Cardiac septum (tissue), 1 donor: Measurements from ENCODE around the gene CFAP100. TPM values are rescaled to one million over a fixed set of nuclear protein-coding genes. Genes with fewer than 3 reads are reported as not detected.

Experiments used
- DNase-seq: peaks from one replicate; pipeline ENCODE4 v3.0.0-alpha.2; 2020; ENCODE audit warnings: low spot score
- intact Hi-C: fragments of 100-400 bp; cut with DNase I; formaldehyde crosslinking; loops from one replicate; pipeline ENCODE4 v1.14.0; 2022
- total RNA-seq: library from RNA; stranded (reverse); fragmentation: NEBNext Ultra II Directional; extraction: Animal tissue kit (Norgen Biotek cat#: 25700); gene quantifications from one replicate; pipeline ENCODE4 v1.2.1, GENCODE V29; 2021
- donor health status: DM: no; HTN: no; CAD: no.

CFAP100 gene
- total RNA-seq, 1 donor from 2014 or later, result not detected

GRCh38 chr3:126397610-126398422, 3.1 kb downstream of the CFAP100 start:
- intact Hi-C loops, result no loop called here
- no peak for DNase-seq

DNA sequence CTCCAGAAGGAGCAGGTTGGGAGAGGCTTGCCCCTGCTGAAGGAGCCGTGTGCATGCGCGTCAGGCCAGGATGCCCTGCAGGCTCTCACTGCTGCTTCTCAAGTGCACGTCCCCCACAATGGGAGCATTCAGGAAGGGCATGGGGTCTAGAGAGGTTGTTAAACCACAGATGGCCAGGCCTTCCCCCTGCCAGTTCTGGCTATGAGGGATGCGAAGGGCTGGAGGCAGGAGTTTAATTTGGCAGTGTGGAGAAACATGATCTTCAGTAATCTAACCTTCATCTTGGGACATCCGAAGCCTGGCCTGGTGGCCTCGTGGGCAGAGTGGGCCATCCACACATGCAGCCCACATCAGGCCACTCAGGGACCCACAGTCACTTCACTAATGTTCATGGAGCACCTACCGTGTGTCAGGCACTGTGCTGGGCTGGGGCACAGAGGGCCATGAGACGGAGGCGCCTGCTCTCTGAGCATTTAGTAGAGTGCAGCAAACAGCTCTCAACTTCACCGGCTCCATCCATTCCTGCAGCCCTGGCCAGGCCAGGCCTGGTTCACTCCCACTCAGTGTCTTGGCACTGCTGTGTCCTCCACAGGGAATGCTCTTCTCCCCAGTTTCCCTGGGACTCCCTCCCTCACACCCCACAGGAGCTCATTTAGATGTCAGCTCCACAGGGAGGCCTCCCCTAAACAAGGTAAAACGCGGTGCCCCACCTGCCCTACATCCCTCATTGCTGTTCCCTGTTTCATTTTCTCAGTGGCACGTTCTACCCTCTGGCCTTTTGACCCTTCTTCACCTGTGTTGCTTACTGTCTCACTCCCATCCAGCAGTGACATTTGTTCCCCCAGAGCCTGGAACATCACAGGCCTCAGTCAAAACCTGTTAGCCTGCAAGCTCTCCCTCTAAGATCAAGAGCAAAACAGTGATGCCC, 4.0 kb downstream of the CFAP100 start:
- no peak for DNase-seq
- intact Hi-C loops, result no loop called here

DNA sequence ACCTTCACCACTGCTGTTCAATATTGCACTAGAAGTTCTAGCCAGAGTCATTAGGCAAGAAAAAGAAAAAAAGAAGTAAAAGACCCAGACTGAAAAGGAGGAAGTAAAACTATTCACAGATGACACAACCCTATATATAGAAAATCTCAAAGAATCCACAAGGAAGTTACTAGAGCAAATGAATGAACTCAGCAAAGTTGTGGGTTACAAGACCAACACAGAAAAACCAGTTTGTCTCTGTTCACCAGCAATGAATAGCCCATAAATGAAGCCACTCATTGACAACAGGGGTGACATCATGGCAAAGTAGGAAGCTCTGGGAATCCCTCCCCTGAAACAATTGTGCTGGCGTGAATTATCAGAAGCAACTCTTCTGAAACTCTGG, 4.6 kb downstream of the CFAP100 start:
- DNase-seq, result no peak
- intact Hi-C loops, result no loop called here

GRCh38 chr3:126399756-126400155, 5.0 kb downstream of the CFAP100 start:
- intact Hi-C loops, result no loop called here
- no peak for DNase-seq

DNA sequence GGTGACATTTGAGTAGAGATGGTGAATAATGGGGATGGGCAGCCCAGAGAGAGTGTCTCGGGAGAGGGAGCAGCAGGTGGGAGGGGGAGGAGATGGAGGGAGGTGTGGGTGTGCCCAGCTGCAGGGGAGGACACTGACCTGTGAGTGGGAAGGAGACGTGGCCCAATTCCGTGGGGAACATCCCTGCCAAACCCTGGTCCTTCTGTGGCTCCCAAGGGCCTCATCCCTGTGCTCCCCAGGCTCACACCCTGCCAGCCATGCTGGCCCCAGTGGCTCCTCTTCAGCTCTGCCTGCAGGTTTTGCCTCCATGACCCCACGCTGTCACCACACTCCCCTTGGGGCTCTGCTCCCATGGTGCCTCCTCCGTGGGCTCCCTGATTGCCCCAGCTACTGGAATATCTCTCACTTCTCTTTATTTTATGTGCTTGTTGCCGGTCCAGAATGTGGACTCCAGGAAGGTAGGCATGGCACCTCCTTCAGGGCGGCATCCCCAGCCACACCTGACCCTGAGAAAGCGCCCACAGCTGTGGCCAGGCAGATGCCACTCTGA, 7.0 kb downstream of the CFAP100 start:
- DNase-seq, result no peak
- intact Hi-C loops, result no loop called here

DNA sequence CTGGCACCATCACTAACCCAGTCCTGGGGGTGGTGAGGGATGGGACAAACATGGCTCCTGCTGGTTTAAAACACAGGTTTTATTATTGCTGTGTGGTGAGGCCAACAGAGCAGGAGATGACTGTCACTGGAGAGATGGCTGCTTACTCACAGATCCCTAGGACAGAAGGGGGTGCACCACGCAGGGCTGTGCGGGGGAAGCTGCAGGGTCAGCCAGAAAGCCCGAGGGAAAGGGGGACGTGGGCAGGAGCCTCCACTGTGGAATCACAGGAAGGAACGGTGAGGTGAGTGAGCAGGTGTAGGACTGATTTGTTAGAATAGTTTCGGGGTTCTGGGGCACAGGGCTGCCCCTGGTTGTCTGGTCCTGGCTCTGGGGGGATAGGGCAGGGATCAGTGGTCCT, 7.5 kb downstream of the CFAP100 start:
- intact Hi-C loops, result no loop called here
- no peak for DNase-seq

DNA sequence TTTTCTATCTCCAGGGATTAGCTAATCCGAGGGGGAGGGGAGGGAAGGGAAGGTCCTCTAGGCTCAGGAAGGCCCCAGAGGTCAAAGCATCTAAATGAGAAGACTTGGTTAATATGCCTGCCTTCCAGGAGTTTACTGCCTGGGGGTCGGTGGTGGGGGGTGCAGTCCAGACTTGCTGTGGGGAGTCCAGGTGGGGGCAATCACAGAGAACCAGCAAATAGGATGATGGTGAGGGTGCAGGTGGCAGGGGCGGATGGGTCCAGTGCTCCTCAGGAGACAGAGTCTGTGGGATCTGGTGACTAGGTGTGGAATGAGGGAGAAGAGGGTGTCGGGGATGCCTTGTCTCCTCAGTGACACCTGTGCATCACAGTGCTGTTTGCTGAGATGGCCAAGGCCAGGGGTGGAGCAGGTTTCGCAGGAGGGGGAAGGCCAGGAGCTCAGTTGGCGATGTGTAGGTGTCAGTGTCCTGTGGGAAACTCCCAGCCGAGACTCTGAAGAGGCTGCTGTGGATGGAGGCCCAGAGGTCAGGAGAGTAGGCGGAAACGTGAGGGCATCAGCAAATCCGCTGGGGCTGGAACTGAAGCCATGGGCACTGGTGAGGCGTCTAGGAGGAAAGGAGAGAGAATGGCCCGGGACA, 8.1 kb downstream of the CFAP100 start:
- no peak for DNase-seq
- intact Hi-C loops, result no loop called here

DNA sequence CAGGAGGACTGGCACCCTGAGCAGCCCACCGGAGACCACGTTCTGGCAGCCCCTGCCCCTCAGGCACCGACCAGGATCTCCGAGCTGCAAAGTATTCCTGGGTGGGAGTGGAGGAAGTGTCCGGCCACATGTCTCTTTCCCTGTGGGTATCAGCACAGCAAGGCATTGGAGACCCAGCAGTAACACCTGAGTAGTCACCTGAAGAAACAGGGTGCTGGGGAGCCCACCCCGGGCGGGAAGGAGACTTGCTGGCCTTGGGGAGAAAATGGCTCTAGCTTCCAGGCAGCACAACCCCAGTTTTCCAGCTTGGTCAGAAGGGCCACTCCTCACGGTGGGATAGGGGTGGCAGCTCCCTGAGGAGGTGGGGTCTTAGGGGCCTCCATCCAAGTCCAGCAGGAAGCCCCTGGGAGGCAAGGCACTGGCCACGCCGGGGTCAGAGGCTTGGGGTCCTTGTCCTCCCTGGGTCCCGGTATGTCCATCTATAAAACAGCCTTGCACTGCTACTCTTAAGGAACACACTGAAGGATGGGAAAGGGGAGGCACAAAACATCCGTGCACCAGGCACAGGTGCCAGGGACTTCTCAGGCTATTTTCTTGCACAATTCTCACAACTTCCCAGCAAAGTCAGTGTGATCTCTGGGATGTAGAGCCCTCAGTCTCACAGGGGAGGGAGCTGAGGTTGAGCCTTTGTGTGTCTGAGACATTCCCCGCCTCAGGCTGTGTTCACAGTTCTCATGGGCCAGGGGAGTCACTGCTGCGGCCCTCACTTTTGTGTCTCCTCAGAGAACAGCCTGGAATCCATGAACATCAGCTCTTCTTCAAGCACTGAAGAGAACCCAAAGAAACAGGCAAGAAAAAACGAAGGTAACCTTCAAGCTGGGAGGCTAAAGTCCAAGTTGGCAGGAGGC, 11.9 kb downstream of the CFAP100 start:
- intact Hi-C loops, result no loop called here
- DNase-seq, result no peak

DNA sequence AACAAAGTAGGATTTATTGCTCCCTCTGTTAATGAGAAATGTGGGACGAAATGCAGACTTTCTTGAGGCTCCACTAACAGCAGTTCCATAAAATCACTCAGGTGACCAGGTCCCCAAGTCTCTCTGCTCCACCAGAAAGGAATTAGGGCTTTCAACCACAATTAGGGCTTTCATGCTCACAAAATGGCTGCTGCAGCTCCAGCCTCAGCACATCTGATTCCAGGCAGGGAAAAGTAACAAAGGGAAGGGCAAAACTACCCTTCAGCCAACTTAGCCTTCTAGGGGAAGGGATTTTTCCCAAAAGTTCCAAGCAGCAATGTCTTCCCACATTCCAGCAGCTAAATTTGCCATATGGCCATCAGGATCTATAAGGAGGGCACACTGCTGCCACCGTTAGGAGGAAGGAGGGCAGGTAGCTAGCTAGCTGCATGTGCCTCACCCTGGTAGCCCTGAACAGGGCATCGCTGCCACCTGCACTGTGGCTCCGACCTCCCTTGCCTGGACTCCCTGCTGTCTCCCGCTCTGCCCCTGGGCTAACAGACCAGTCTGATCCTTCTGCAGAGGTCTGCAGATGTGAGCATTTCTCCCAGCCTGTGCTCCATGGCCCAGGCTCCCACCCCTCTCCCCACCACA, 12.8 kb downstream of the CFAP100 start:
- intact Hi-C loops, result no loop called here
- no peak for DNase-seq

DNA sequence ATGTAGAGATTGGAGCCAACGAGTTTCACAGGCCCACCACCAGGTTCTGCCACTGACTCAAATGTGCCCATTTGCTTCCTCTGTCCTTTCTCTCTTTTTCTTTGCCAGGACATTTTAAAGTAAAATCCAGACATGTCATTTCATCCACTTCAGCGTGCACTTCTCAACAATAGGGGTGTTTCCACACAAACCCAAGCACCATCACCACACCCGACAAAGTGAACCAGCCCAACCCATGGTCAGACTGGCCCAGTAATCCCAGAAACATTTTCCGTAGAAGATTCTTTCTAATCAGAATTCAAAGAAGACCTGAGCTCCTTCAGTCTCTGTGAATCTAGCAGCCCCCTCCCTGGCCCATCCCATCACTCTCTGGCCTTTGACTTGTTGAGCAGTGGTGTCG, 13.4 kb downstream of the CFAP100 start:
- DNase-seq, result no peak
- intact Hi-C loops, result no loop called here

GRCh38 chr3:126412841-126413692, 18.4 kb downstream of the CFAP100 start:
- intact Hi-C loops, result no loop called here
- peak; percentile 55 for DNase-seq

DNA sequence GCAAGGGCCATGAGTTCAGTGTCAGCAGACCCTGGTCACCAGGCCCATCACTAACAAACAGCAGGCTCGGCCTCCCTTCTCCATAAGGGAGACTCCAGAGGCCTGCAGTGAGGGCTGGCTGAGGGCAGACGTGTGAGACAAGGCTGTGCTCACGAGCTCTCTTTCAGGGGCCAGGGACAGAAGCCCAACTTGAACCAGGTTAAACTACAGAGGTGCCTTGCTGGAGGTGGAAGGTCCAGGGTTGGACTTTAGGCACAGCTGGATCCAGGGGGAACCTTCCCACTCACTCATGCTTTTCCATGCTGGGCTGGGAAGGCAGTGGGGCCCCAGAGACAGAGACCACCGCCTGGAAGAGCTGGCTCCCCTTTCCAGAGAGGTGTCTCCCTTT, 19.0 kb downstream of the CFAP100 start:
- intact Hi-C loops, result no loop called here
- no peak for DNase-seq

GRCh38 chr3:126414406-126414805, 19.7 kb downstream of the CFAP100 start:
- peak; percentile 54 for DNase-seq
- intact Hi-C loops, result no loop called here

DNA sequence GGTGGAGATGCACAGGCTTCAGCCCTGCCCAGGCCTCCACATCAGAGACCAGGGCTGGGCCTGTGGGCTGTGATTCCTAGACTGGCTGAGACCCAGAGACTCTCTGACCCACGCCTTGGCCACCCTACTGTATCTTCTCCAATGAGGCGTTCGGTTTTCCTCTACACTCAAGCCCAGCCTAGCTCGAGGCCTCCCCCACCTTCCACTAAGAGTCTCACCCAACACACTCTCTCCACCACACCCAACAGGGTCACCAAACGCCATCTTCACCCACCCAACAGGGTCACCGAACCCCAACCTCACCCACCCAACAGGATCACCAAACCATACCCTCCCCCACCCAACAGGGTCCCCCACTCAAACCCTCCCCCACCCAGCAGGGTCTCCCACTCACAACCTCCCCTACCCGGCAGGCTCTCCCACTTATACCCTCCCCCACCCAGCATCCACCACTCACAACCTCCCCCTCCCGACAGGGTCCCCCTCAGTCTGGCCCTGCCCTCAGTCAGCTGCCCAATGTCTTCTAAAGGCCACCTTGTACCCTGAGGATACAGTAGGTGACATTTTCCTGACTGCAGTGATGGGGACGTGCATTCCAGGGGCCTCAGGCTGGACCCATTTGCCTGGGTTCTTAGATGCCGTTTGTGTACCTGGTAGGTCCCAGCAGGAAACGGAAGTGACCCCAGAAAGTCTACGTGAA, 20.4 kb downstream of the CFAP100 start:
- intact Hi-C loops, result no loop called here
- DNase-seq, result no peak

DNA sequence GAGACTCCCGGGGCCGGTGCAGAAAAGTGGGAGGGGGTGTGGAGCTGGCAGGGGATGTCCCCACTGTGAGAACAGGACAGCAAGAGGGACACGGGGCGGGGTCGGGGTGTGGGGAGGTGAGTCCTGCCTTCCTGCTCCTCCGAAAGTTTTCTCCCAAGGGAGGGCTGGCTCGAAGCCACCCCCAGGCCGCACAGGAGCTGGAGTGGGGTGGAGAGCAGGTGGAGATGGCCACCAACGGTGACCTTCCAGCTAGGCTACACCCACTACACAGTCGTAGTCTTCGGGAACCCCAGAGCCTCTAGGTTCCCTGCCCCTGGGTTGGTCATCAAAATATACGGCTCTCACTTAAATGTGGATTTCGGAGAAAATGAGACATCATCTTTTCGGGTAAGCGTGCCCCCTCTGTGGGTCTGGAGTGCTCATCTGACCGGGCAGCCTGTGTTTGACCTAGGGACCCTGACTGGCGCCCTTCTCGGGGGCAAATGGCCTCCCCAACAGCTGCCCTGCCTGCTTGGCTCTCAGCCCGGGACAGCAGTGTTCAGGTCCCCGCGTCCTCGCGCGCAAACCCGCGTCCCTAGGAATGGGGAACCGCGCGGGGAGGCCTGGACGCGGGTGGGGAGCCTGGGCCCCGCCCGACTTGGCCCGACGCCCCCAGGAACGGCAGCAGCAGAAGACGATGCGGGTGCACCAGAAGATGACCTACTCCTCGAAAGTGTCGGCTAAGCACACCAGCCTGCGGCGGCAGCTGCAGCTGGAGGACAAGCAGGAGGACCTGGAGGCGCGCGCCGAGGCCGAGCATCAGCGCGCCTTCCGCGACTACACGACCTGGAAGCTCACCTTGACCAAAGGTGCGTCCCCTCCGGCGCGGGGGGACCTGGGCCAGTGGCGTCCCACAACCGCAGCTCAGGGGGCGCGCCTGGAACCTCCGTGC, 21.2 kb downstream of the CFAP100 start:
- intact Hi-C loops, result no loop called here
- peak; percentile 57 for DNase-seq

DNA sequence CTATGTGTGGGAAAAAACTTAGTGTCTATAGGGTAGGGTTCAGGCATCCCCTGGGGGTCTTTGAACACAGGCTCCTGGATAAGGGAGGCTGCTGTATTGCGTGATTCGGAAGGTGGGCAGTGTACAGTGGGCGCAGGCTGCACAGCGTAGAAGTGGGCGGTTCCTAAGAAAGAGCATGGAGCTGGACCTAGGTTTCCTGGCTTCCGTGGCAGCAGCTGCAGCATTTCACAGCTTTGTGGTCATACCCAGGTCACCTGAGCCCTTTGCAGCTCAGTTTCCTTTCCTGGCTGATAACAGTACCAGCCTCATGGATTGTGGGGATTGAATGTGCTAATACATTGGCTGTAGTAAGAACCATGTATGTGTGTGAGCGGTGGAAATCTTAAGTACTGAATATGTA, 22.2 kb downstream of the CFAP100 start:
- DNase-seq, result no peak
- intact Hi-C loops, result no loop called here
